Cardiac fibroblast (primary cell): Measurements from ENCODE around the gene MGAT5B.

Experiments
- DNase-seq, 2 donors: peaks; one replicate each; pipeline versions ENCODE4 v3.0.0 to v3.0.0-alpha.2; 2010; ENCODE audit warnings: low read depth in 2 of 2
- H3K4me3 ChIP-seq, 2 donors: replicated peaks in 1 of 2; 1 replicate in 1 of 2; 2 replicates in 1 of 2; pipeline ENCODE4 v1.5.1; 2011; ENCODE audit warnings: low read depth in 2 of 2, low read length in 2 of 2, mild to moderate bottlenecking in 2 of 2, moderate library complexity in 1 of 2
- CTCF ChIP-seq: IDR thresholded peaks from one replicate; pipeline ENCODE4 v1.5.1; 2011; ENCODE audit warnings: low read depth, mild to moderate bottlenecking, low read length, inconsistent platforms

Gene MGAT5B

GRCh38 chr17:76986365-76986764, 118.2 kb downstream of the MGAT5B start:
- no peak overlapping the region for H3K4me3 ChIP-seq
- DNase-seq, result no peak
- no peak for TF ChIP-seq CTCF

GRCh38 chr17:76987486-76988093, 119.4 kb downstream of the MGAT5B start:
- DNase-seq, result no peak
- no peak for TF ChIP-seq CTCF
- no peak overlapping the region for H3K4me3 ChIP-seq

DNA sequence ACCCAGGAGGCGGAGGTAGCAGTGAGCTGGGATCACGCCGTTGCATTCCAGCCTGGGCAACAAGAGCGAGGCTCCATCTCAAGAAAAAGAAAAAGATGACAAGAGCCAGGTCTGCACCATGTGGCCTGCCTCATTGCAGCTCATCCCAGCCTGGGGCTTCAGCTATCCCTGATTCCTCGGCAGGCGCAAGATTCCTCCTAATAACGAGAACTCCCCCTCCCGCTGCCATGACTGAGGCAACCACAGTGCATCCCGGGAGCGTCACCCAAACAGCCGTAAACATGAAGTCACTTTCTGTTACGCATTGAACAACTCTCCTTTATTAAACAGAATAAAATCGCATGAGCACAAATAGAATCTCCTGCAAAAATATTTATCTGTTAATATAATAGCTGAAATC, 120.6 kb downstream of the MGAT5B start:
- H3K4me3 ChIP-seq, result no peak overlapping the region
- no peak for DNase-seq
- no peak for TF ChIP-seq CTCF

DNA sequence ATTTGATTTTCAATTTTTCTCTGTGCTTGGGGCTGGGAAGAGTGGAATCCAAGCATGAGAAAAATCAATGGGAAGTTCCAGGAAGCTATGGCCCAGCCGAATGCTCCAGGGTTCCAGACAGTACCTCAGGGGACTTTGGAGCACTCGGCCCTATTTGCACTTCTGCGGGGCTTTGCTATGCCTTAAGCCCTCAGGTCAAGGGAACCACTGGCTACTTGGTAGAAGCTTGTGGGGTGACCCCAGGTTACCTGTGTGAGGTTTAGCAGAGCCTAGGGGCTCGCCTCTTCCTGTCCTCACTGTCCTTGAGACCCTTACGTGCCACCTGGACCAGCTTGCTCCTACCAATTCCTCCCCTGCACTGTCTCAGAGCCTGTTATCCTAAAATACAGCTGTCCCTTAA, 121.3 kb downstream of the MGAT5B start:
- DNase-seq, result no peak
- no peak overlapping the region for H3K4me3 ChIP-seq
- no peak for TF ChIP-seq CTCF

GRCh38 chr17:76992891-76993290, 124.7 kb downstream of the MGAT5B start:
- no peak for TF ChIP-seq CTCF
- H3K4me3 ChIP-seq, result no peak overlapping the region
- DNase-seq, result no peak

DNA sequence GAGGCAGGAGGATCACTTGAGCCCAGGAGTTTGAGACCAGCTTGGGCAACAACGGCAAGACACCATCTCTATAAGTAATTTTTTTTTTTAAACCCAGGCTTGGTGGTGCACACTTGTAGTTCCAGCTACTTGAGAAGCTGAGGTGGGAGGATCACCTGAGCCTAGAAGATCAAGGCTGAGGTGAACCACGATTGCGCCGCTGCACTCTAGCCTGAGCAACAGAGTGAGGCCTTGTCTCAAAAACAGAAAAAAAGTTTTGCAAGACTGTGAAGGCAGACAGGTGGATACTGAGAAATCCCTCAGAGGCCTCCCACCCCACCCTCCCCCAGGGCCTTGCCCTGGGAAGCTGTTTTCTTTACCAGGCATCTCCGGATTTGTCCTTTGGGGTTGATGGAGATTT, 125.4 kb downstream of the MGAT5B start:
- no peak for DNase-seq
- H3K4me3 ChIP-seq, result no peak overlapping the region
- TF ChIP-seq CTCF, result no peak

DNA sequence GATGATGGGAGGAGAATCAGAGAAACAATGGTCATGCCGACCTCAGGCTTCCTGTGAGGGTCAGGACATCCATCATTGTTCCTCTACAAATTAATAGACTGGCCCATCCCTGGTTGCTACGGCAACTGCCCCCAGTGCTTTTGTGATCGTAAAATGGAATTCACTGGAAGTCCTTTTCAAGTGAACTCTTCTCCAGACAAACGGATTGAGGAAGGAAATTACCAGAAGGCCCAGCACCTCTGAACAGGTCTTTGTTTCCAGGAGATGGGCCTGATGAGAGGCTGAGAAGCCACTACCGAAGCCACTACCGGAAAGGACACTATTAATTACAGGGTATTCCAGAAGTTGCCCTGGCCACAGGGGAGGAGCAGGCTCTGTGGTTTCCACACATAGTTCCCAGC, 126.0 kb downstream of the MGAT5B start:
- no peak for DNase-seq
- no peak for TF ChIP-seq CTCF

More for the DNA sequence above, 126.0 kb downstream of the MGAT5B start:
- no peak overlapping the region for H3K4me3 ChIP-seq
